Esophagus mucosa (tissue), 1 donor: ENCODE results near the gene PLK5. TPM values are rescaled to one million over a fixed set of nuclear protein-coding genes. Genes with fewer than 3 reads are reported as not detected.
"Not testable (repeated sequence)": the region's sequence is repeated elsewhere in the genome, so short reads cannot be mapped to it uniquely, and the experiment has no call there.

ENCODE experiments used
- ATAC-seq: fragments of 200-7000 bp; cut with Tn5 transposase; one replicate; pipeline ENCODE4 v1.9.1; 2020
- total RNA-seq: library from RNA; stranded (reverse); gene quantifications from one replicate; pipeline ENCODE4 v1.2.4, GENCODE V29; 2023
- donor health status: DM: yes; HTN: yes; CAD: no.

The PLK5 gene
- not detected for total RNA-seq

- no peak for ATAC-seq
Measured at GRCh38 chr19:1523412-1524286, at the start of gene PLK5. PLK5 (plus strand) TSS chr19:1524077; CDS start chr19:1526997, 2,920 bp downstream.

GRCh38 chr19:1474765-1475351 lies 49.0 kb upstream of the PLK5 start:
- ATAC-seq, result no peak

GRCh38 chr19:1475751-1476437 lies 48.0 kb upstream of the PLK5 start:
- no peak for ATAC-seq

GRCh38 chr19:1477056-1477455 lies 46.8 kb upstream of the PLK5 start:
- not testable (repeated sequence) for ATAC-seq

- ATAC-seq, result peak; percentile 88
Measured at GRCh38 chr19:1478934-1479707, 44.8 kb upstream of the PLK5 start, which contains the start of gene C19orf25. C19orf25 (minus strand) TSS chr19:1479215; CDS start chr19:1478903, 312 bp downstream.

- ATAC-seq, result no peak
Measured at GRCh38 chr19:1481224-1481892, 42.5 kb upstream of the PLK5 start.

- ATAC-seq, result no peak
Measured at GRCh38 chr19:1481893-1482360, 42.0 kb upstream of the PLK5 start.

GRCh38 chr19:1482361-1483130 lies 41.3 kb upstream of the PLK5 start:
- ATAC-seq, result no peak

- ATAC-seq, result no peak
Measured at GRCh38 chr19:1483131-1483978, 40.5 kb upstream of the PLK5 start.

GRCh38 chr19:1483979-1484428 lies 39.9 kb upstream of the PLK5 start:
- ATAC-seq, result no peak

- no peak for ATAC-seq
Measured at GRCh38 chr19:1486720-1487575, 36.9 kb upstream of the PLK5 start.

GRCh38 chr19:1487576-1488281 lies 36.1 kb upstream of the PLK5 start:
- ATAC-seq, result no peak

GRCh38 chr19:1488282-1488601 lies 35.6 kb upstream of the PLK5 start:
- no peak for ATAC-seq

GRCh38 chr19:1489463-1490310 lies 34.2 kb upstream of the PLK5 start:
- ATAC-seq, result no peak

GRCh38 chr19:1490311-1491113 lies 33.4 kb upstream of the PLK5 start, which contains the start of gene PCSK4:
PCSK4 (minus strand) TSS chr19:1490350; CDS start chr19:1490346, 4 bp downstream.
- peak; percentile 93 for ATAC-seq

- no peak for ATAC-seq
Measured at GRCh38 chr19:1491114-1491848, 32.6 kb upstream of the PLK5 start, which contains the start of gene REEP6. REEP6 (plus strand) TSS chr19:1491181; CDS start chr19:1491270, 89 bp downstream.
